ENCODE measurements around the gene SCN4B. TPM values are rescaled to one million over a fixed set of nuclear protein-coding genes. Genes with fewer than 3 reads are reported as not detected.
"Not testable (repeated sequence)": the region's sequence is repeated elsewhere in the genome, so short reads cannot be mapped to it uniquely, and the experiment has no call there.

Gene SCN4B
- total and polyA plus RNA-seq, 4 experiments from 2014 or later: not detected

GRCh38 chr11:118183691-118184090 is 31.1 kb upstream of the SCN4B start:
- CTCF ChIA-PET (ENCODE audit: partially characterized antibody): interaction anchor here (2.7 kb wide), 1 partner anchor 12 kb away, joined by 15 read pairs; no protein-coding TSS in a partner anchor
- not testable (repeated sequence) for H3K4me3 Mint-ChIP-seq

GRCh38 chr11:118180300-118180703 is 27.7 kb upstream of the SCN4B start:
- Mint-ChIP-seq H3K27ac (no peak overlapping the region), H3K9me3 (no peaks in the 10 kb centered on the region), H3K4me3 (no peak overlapping the region), H3K4me1 (no peaks in the 10 kb centered on the region), H3K36me3 (no peaks in the 10 kb centered on the region), H3K27me3 (peaks cover 7 to 9% of the 10 kb centered on the region in 2 donors)
- Histone ChIP-seq H3K36me3 (ENCODE audit: insufficient read depth, low read length) (no peaks in the 10 kb centered on the region), H3K27me3 (ENCODE audit: insufficient read depth, low read length) (no peaks in the 10 kb centered on the region), H3K4me1 (ENCODE audit: insufficient read depth, low read length) (no peaks in the 10 kb centered on the region), H3K4me3 (ENCODE audit: low read length in 2 of 2) (no peak overlapping the region), H3K9me3 (ENCODE audit: control insufficient read depth in 1 of 2, low read length in 2 of 2) (no peaks in the 10 kb centered on the region), H3K27ac (ENCODE audit: low read depth, low read length) (no peak overlapping the region)
- ChIA-PET CTCF (ENCODE audit: partially characterized antibody) (interaction anchor here (1.2 to 3.6 kb wide), 5 partner anchors 10 to 373 kb away, joined by 3 to 32 read pairs (median 4); no protein-coding TSS in a partner anchor), POLR2A (ENCODE audit: partially characterized antibody) (interaction anchor here (0.5 kb wide), 1 partner anchor 35 kb away, joined by 4 read pairs; no protein-coding TSS in a partner anchor)
- intact Hi-C loops (cut with micrococcal nuclease): no loop called here
- DNase-seq: no peak

More at GRCh38 chr11:118183691-118184090, 31.1 kb upstream of the SCN4B start:
- intact Hi-C loops (cut with micrococcal nuclease); H3K36me3 ChIP-seq (ENCODE audit: insufficient read depth, low read length); H3K9me3 Mint-ChIP-seq; H3K9me3 ChIP-seq (ENCODE audit: control insufficient read depth in 1 of 2, low read length in 2 of 2); H3K27ac ChIP-seq (ENCODE audit: low read depth, low read length); H3K27ac Mint-ChIP-seq; H3K36me3 Mint-ChIP-seq; DNase-seq; H3K4me1 Mint-ChIP-seq; POLR2A ChIA-PET (ENCODE audit: partially characterized antibody); H3K4me1 ChIP-seq (ENCODE audit: insufficient read depth, low read length); H3K27me3 ChIP-seq (ENCODE audit: insufficient read depth, low read length); H3K4me3 ChIP-seq (ENCODE audit: low read length in 2 of 2): not testable (repeated sequence)
- peaks cover 7 to 17% of the 10 kb centered on the region in 2 donors for H3K27me3 Mint-ChIP-seq

GRCh38 chr11:118176778-118177134 is 24.1 kb upstream of the SCN4B start:
- Histone ChIP-seq H3K27me3 (ENCODE audit: insufficient read depth, low read length) (no peaks in the 10 kb centered on the region), H3K36me3 (ENCODE audit: insufficient read depth, low read length) (no peaks in the 10 kb centered on the region), H3K27ac (ENCODE audit: low read depth, low read length) (no peak overlapping the region), H3K4me1 (ENCODE audit: insufficient read depth, low read length) (peaks cover 2% of the 10 kb centered on the region), H3K4me3 (ENCODE audit: low read length in 2 of 2) (no peak overlapping the region), H3K9me3 (ENCODE audit: control insufficient read depth in 1 of 2, low read length in 2 of 2) (no peaks in the 10 kb centered on the region)
- Mint-ChIP-seq H3K9me3 (no peaks in the 10 kb centered on the region), H3K4me1 (peaks cover 0 to 3% (median under 1%) of the 10 kb centered on the region in 4 donors), H3K36me3 (no peaks in the 10 kb centered on the region), H3K4me3 (no peak overlapping the region), H3K27me3 (peaks cover 1 to 9% of the 10 kb centered on the region in 2 donors), H3K27ac (no peak overlapping the region)
- CTCF ChIA-PET (ENCODE audit: partially characterized antibody): interaction anchor here (1.4 kb wide), 1 partner anchor 40 kb away, joined by 3 read pairs; no protein-coding TSS in a partner anchor
- intact Hi-C loops (cut with micrococcal nuclease): loop anchor here (10.0 kb wide), 1 partner anchor 752 kb away; no protein-coding TSS in a partner anchor
- no peak for DNase-seq
- POLR2A ChIA-PET (ENCODE audit: partially characterized antibody): interaction anchor here (0.7 kb wide), 1 partner anchor 84 kb away, joined by 4 read pairs; no protein-coding TSS in a partner anchor

- intact Hi-C loops (cut with micrococcal nuclease): loop anchor here (10.0 kb wide), 1 partner anchor 751 kb away; no protein-coding TSS in a partner anchor
- peaks cover 7% of the 10 kb centered on the region for H3K4me1 ChIP-seq (ENCODE audit: insufficient read depth, low read length)
- CTCF ChIA-PET (ENCODE audit: partially characterized antibody): interaction anchor here (1.4 kb wide), 1 partner anchor 40 kb away, joined by 3 read pairs; no protein-coding TSS in a partner anchor
Observed at GRCh38 chr11:118175993-118176777, 23.6 kb upstream of the SCN4B start, which contains the start of gene SCN2B. Gene SCN2B (minus strand): TSS chr11:118176639. CDS start chr11:118176431, 208 bp downstream.

GRCh38 chr11:118175031-118175992 is 22.7 kb upstream of the SCN4B start:
- ChIA-PET CTCF (ENCODE audit: partially characterized antibody) (interaction anchor here (1.4 kb wide), 1 partner anchor 41 kb away, joined by 3 read pairs; no protein-coding TSS in a partner anchor), POLR2A (ENCODE audit: partially characterized antibody) (no interaction called here)
- Mint-ChIP-seq H3K27me3 (peaks cover 1 to 10% of the 10 kb centered on the region in 2 donors), H3K36me3 (no peaks in the 10 kb centered on the region), H3K9me3 (no peaks in the 10 kb centered on the region), H3K4me1 (peaks cover 0 to 5% (median 2%) of the 10 kb centered on the region in 4 donors), H3K4me3 (no peak overlapping the region), H3K27ac (no peak overlapping the region)
- Histone ChIP-seq H3K36me3 (ENCODE audit: insufficient read depth, low read length) (no peaks in the 10 kb centered on the region), H3K27ac (ENCODE audit: low read depth, low read length) (no peak overlapping the region), H3K4me1 (ENCODE audit: insufficient read depth, low read length) (peaks cover 8% of the 10 kb centered on the region), H3K27me3 (ENCODE audit: insufficient read depth, low read length) (no peaks in the 10 kb centered on the region), H3K9me3 (ENCODE audit: control insufficient read depth in 1 of 2, low read length in 2 of 2) (no peaks in the 10 kb centered on the region), H3K4me3 (ENCODE audit: low read length in 2 of 2) (no peak overlapping the region)
- intact Hi-C loops (cut with micrococcal nuclease): loop anchor here (10.0 kb wide), 1 partner anchor 751 kb away; no protein-coding TSS in a partner anchor
- no peak for DNase-seq

More at GRCh38 chr11:118175993-118176777, 23.6 kb upstream of the SCN4B start, which contains the start of gene SCN2B:
- POLR2A ChIA-PET (ENCODE audit: partially characterized antibody): interaction anchor here (0.7 kb wide), 1 partner anchor 83 kb away, joined by 4 read pairs; no protein-coding TSS in a partner anchor
- H3K27ac Mint-ChIP-seq: peak within 1 kb of the TSS in 1 of 7 donors; percentile 33
- no peak within 1 kb of the TSS for H3K4me3 Mint-ChIP-seq
- Histone ChIP-seq H3K27me3 (ENCODE audit: insufficient read depth, low read length) (no peaks in the 10 kb centered on the region), H3K27ac (ENCODE audit: low read depth, low read length) (no peak within 1 kb of the TSS), H3K4me3 (ENCODE audit: low read length in 2 of 2) (no peak within 1 kb of the TSS), H3K9me3 (ENCODE audit: control insufficient read depth in 1 of 2, low read length in 2 of 2) (no peaks in the 10 kb centered on the region), H3K36me3 (ENCODE audit: insufficient read depth, low read length) (no peaks in the 10 kb centered on the region)
- DNase-seq: no peak
- H3K27me3 Mint-ChIP-seq: peaks cover 1 to 9% of the 10 kb centered on the region in 2 donors
- no peaks in the 10 kb centered on the region for H3K9me3 Mint-ChIP-seq
- no peaks in the 10 kb centered on the region for H3K36me3 Mint-ChIP-seq
- H3K4me1 Mint-ChIP-seq: peaks cover 0 to 5% (median 2%) of the 10 kb centered on the region in 4 donors

DNA sequence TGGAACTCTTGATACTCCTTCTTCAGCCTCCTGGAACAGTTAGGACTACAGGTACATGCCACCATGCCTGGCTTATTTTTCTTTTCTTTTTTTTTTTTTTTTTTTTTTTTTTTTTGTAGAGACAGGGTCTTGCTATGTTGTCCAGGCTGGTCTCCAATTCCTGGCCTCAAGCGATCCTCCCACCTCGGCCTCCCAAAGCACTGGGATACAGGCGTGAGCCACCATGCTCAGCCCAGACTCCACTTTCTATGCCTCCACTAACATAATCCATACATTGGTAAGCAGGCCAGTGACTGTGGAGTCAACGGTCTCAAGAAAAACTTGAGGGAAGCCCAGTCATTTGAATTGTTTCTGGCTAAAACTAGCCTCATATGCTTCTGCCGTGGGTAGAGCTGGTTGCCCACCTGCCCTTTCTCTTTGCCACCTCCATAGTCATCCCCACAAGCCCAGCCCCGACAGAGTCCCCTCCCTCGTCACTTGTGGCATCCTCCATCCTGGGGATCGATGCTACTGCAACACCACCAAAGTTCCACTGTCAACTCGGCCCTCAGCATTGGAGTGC is 21.5 kb upstream of the SCN4B start:
- no peaks in the 10 kb centered on the region for H3K9me3 Mint-ChIP-seq
- no peaks in the 10 kb centered on the region for H3K36me3 ChIP-seq (ENCODE audit: insufficient read depth, low read length)
- CTCF ChIA-PET (ENCODE audit: partially characterized antibody): no interaction called here
- H3K27ac Mint-ChIP-seq: peak overlapping the region in 1 of 7 donors; percentile 13
- no peak overlapping the region for H3K27ac ChIP-seq (ENCODE audit: low read depth, low read length)
- H3K9me3 ChIP-seq (ENCODE audit: control insufficient read depth in 1 of 2, low read length in 2 of 2): no peaks in the 10 kb centered on the region
- H3K4me3 ChIP-seq (ENCODE audit: low read length in 2 of 2): no peak overlapping the region
- no peak for DNase-seq
- no peak overlapping the region for H3K4me3 Mint-ChIP-seq
- H3K36me3 Mint-ChIP-seq: no peaks in the 10 kb centered on the region
- peaks cover 0 to 14% of the 10 kb centered on the region in 2 donors for H3K27me3 Mint-ChIP-seq
- H3K4me1 Mint-ChIP-seq: peaks cover 0 to 5% (median 2%) of the 10 kb centered on the region in 4 donors
- intact Hi-C loops (cut with micrococcal nuclease): loop anchor here (10.0 kb wide), 1 partner anchor 749 kb away; no protein-coding TSS in a partner anchor
- no peaks in the 10 kb centered on the region for H3K27me3 ChIP-seq (ENCODE audit: insufficient read depth, low read length)
- POLR2A ChIA-PET (ENCODE audit: partially characterized antibody): no interaction called here
- peaks cover 8% of the 10 kb centered on the region for H3K4me1 ChIP-seq (ENCODE audit: insufficient read depth, low read length)

Measured in CD4-positive, alpha-beta memory T cell (primary cell).